Neural cell (in vitro differentiated cells): Measurements from ENCODE around the gene HECW1. TPM values are rescaled to one million over a fixed set of nuclear protein-coding genes. Genes with fewer than 3 reads are reported as not detected.

Source experiments
- H2AFZ ChIP-seq: fragments of 200-600, 300-800 bp; sonication (generic), shearing (Covaris generic); 2 replicates; pipeline ENCODE4 v1.6.0; 2014; ENCODE audit warnings: low read depth, mild to moderate bottlenecking, antibody characterized with exemption, low read length, moderate library complexity
- H3F3A ChIP-seq: fragments of 200-600 bp; shearing (Covaris generic); 2 replicates; pipeline ENCODE4 v1.6.1; 2016; ENCODE audit warnings: mild to moderate bottlenecking, moderate library complexity, mixed read lengths, antibody characterized with exemption, low read length; ENCODE audit not compliant: insufficient read depth, poor library complexity, severe bottlenecking
- H3K27ac ChIP-seq: fragments of 200-600, 300-800 bp; sonication (generic), shearing (Covaris generic); 2 replicates; pipeline ENCODE4 v1.5.1; 2014; ENCODE audit warnings: mild to moderate bottlenecking, low read length, moderate library complexity
- H3K27me3 ChIP-seq: fragments of 300-800, 200-600 bp; sonication (generic), shearing (Covaris generic); 2 replicates; pipeline ENCODE4 v1.6.0; 2014; ENCODE audit warnings: mild to moderate bottlenecking, low read depth, low read length, moderate library complexity; ENCODE audit not compliant: insufficient read depth
- H3K36me3 ChIP-seq: fragments of 300-800, 200-600 bp; sonication (generic), shearing (Covaris generic); 2 replicates; pipeline ENCODE4 v1.5.1; 2014; ENCODE audit warnings: mild to moderate bottlenecking, antibody characterized with exemption, low read length, moderate library complexity; ENCODE audit not compliant: insufficient read depth
- H3K4me2 ChIP-seq: fragments of 300-800, 200-600 bp; sonication (generic), shearing (Covaris generic); 2 replicates; pipeline ENCODE4 v1.6.0; 2014; ENCODE audit warnings: mild to moderate bottlenecking, low read length
- H3K4me3 ChIP-seq: fragments of 300-800, 200-600 bp; sonication (generic), shearing (Covaris generic); 2 replicates; pipeline ENCODE4 v1.5.1; 2014; ENCODE audit warnings: mild to moderate bottlenecking, low read length, moderate library complexity
- H3K79me2 ChIP-seq: fragments of 200-600 bp; shearing (Covaris generic); replicated peaks from 2 replicates; pipeline ENCODE4 v1.6.0; 2014; ENCODE audit warnings: mild to moderate bottlenecking, low read length, moderate library complexity; ENCODE audit not compliant: insufficient read depth
- H3K9ac ChIP-seq: fragments of 300-800, 200-600 bp; sonication (generic), shearing (Covaris generic); 2 replicates; pipeline ENCODE4 v1.6.1; 2016; ENCODE audit warnings: mild to moderate bottlenecking, low read length, mixed read lengths
- H3K9me2 ChIP-seq: fragments of 200-600 bp; shearing (Covaris generic); 2 replicates; pipeline ENCODE4 v1.6.1; 2016; ENCODE audit warnings: mild to moderate bottlenecking, low read length, mixed read lengths; ENCODE audit not compliant: insufficient read depth
- H3K9me3 ChIP-seq: fragments of 200-600, 300-800 bp; sonication (generic), shearing (Covaris generic); 2 replicates; pipeline ENCODE4 v1.6.1; 2016; ENCODE audit warnings: mild to moderate bottlenecking, mixed run types, low read length, moderate library complexity, mixed read lengths
- H4K20me1 ChIP-seq: fragments of 200-600 bp; shearing (Covaris generic); 2 replicates; pipeline ENCODE4 v1.6.1; 2016; ENCODE audit warnings: mild to moderate bottlenecking, mixed run types; ENCODE audit not compliant: insufficient read depth
- EP300 ChIP-seq: fragments of 450-650 bp; conservative IDR thresholded peaks from 2 replicates; pipeline ENCODE4 v1.6.1; 2014; ENCODE audit warnings: antibody characterized with exemption, mild to moderate bottlenecking, moderate library complexity; ENCODE audit not compliant: poor library complexity, severe bottlenecking
- EZH2 ChIP-seq: fragments of 200-600, 300-800 bp; shearing (Covaris generic), sonication (generic); IDR thresholded peaks from 2 replicates; pipeline ENCODE4 v1.6.1; 2014; ENCODE audit warnings: antibody characterized with exemption, low read length, borderline replicate concordance, mild to moderate bottlenecking; ENCODE audit not compliant: insufficient read depth, poor library complexity, severe bottlenecking
- MXI1 ChIP-seq: fragments of 450-650 bp; conservative IDR thresholded peaks from 2 replicates; pipeline ENCODE4 v1.6.1; 2014; ENCODE audit warnings: antibody characterized with exemption, mild to moderate bottlenecking; ENCODE audit not compliant: poor library complexity, severe bottlenecking
- POLR2AphosphoS5 ChIP-seq: IDR thresholded peaks from 2 replicates; pipeline ENCODE4 v1.6.1; 2012
- RAD21 ChIP-seq: fragments of 450-650 bp; conservative IDR thresholded peaks from 2 replicates; pipeline ENCODE4 v1.6.1; 2014; ENCODE audit warnings: antibody characterized with exemption, mild to moderate bottlenecking, moderate library complexity
- SMC3 ChIP-seq: fragments of 450-650 bp; conservative IDR thresholded peaks from 2 replicates; pipeline ENCODE4 v1.6.1; 2014; ENCODE audit warnings: antibody characterized with exemption, mild to moderate bottlenecking, moderate library complexity; ENCODE audit not compliant: poor library complexity
- TAF1 ChIP-seq: IDR thresholded peaks from 2 replicates; pipeline ENCODE4 v1.6.1; 2012; ENCODE audit warnings: low read depth
- polyA plus RNA-seq: library from polyadenylated mRNA; depleted of rRNA; stranded (reverse); fragments of >200 nt; gene quantifications from 2 replicates; pipeline ENCODE4 v1.2.3, GENCODE V29; 2014
- TF ChIP-seq, protein P1 (sequence below): fragments of 450-650 bp; IDR thresholded peaks from 2 replicates; pipeline ENCODE4 v1.5.1; 2014; ENCODE audit warnings: antibody characterized with exemption, mild to moderate bottlenecking, moderate library complexity; ENCODE audit not compliant: poor library complexity, severe bottlenecking
- TF ChIP-seq, protein P2 (sequence below): IDR thresholded peaks from 2 replicates; pipeline ENCODE4 v1.6.1; 2012; ENCODE audit warnings: borderline replicate concordance

Gene HECW1
- polyA plus RNA-seq, 1 donor from 2014 or later = 13.8 TPM

DNA sequence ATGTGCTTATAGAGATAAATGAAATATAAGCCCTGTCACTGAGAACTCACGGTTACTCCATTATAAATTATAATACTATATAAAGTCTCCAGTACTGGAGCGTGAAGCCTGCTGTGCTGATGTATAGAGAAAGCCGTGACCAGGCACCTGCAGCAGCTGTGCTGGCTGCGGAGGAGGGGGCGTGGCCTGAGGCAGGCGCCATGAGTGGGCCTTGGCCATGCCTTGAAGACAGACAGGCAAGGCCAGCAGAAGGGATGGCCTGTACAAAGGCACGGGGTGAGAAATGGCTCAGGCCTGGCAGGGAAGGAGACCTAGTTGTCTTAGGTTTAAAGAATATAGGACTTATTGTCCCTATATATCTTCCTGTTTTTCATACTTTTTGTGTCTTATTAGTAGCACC, 251.9 kb downstream of the HECW1 start:
- H3K4me3 ChIP-seq = no peak overlapping the region
- H3K9me3 ChIP-seq = no peaks in the 10 kb centered on the region
- H4K20me1 ChIP-seq = no peaks in the 10 kb centered on the region
- H3F3A ChIP-seq = no peaks in the 10 kb centered on the region
- no peak overlapping the region for H3K4me2 ChIP-seq
- no peaks in the 10 kb centered on the region for H3K79me2 ChIP-seq
- H3K27me3 ChIP-seq = no peaks in the 10 kb centered on the region
- H3K27ac ChIP-seq = no peak overlapping the region
- no peak overlapping the region for H2AFZ ChIP-seq
- no peak overlapping the region for H3K9ac ChIP-seq
- no peaks in the 10 kb centered on the region for H3K36me3 ChIP-seq
- H3K9me2 ChIP-seq = no peaks in the 10 kb centered on the region
- TF ChIP-seq POLR2AphosphoS5 (no peak), RAD21 (no peak), SMC3 (no peak), MXI1 (no peak), TAF1 (no peak), EZH2 (no peak), EP300 (no peak)
- TF ChIP-seq, protein P1, sequence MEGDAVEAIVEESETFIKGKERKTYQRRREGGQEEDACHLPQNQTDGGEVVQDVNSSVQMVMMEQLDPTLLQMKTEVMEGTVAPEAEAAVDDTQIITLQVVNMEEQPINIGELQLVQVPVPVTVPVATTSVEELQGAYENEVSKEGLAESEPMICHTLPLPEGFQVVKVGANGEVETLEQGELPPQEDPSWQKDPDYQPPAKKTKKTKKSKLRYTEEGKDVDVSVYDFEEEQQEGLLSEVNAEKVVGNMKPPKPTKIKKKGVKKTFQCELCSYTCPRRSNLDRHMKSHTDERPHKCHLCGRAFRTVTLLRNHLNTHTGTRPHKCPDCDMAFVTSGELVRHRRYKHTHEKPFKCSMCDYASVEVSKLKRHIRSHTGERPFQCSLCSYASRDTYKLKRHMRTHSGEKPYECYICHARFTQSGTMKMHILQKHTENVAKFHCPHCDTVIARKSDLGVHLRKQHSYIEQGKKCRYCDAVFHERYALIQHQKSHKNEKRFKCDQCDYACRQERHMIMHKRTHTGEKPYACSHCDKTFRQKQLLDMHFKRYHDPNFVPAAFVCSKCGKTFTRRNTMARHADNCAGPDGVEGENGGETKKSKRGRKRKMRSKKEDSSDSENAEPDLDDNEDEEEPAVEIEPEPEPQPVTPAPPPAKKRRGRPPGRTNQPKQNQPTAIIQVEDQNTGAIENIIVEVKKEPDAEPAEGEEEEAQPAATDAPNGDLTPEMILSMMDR = no peak
- TF ChIP-seq, protein P2, sequence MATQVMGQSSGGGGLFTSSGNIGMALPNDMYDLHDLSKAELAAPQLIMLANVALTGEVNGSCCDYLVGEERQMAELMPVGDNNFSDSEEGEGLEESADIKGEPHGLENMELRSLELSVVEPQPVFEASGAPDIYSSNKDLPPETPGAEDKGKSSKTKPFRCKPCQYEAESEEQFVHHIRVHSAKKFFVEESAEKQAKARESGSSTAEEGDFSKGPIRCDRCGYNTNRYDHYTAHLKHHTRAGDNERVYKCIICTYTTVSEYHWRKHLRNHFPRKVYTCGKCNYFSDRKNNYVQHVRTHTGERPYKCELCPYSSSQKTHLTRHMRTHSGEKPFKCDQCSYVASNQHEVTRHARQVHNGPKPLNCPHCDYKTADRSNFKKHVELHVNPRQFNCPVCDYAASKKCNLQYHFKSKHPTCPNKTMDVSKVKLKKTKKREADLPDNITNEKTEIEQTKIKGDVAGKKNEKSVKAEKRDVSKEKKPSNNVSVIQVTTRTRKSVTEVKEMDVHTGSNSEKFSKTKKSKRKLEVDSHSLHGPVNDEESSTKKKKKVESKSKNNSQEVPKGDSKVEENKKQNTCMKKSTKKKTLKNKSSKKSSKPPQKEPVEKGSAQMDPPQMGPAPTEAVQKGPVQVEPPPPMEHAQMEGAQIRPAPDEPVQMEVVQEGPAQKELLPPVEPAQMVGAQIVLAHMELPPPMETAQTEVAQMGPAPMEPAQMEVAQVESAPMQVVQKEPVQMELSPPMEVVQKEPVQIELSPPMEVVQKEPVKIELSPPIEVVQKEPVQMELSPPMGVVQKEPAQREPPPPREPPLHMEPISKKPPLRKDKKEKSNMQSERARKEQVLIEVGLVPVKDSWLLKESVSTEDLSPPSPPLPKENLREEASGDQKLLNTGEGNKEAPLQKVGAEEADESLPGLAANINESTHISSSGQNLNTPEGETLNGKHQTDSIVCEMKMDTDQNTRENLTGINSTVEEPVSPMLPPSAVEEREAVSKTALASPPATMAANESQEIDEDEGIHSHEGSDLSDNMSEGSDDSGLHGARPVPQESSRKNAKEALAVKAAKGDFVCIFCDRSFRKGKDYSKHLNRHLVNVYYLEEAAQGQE = no peak

GRCh38 chr7:43372676-43373355, 260.4 kb downstream of the HECW1 start:
- Histone ChIP-seq H3K4me2 (no peak overlapping the region), H2AFZ (no peak overlapping the region), H3K36me3 (no peaks in the 10 kb centered on the region), H3F3A (no peaks in the 10 kb centered on the region), H3K9me3 (no peaks in the 10 kb centered on the region), H4K20me1 (no peaks in the 10 kb centered on the region), H3K4me3 (no peak overlapping the region), H3K27ac (no peak overlapping the region), H3K27me3 (no peaks in the 10 kb centered on the region), H3K9ac (no peak overlapping the region), H3K9me2 (no peaks in the 10 kb centered on the region), H3K79me2 (no peaks in the 10 kb centered on the region)
- TF ChIP-seq POLR2AphosphoS5 = no peak
- no peak for TF ChIP-seq EP300
- TF ChIP-seq, protein P2 = no peak
- TF ChIP-seq, protein P1 = no peak
